ENCODE results near the gene TIGD3. TPM values are rescaled to one million over a fixed set of nuclear protein-coding genes. Genes with fewer than 3 reads are reported as not detected.
A peak's percentile ranks its signal among the peaks of the same experiment; 100 is the strongest.

TIGD3 gene
- total RNA-seq, 4 donors from 2014 or later, result 0.30 to 0.59 TPM; not detected in 2

DNA sequence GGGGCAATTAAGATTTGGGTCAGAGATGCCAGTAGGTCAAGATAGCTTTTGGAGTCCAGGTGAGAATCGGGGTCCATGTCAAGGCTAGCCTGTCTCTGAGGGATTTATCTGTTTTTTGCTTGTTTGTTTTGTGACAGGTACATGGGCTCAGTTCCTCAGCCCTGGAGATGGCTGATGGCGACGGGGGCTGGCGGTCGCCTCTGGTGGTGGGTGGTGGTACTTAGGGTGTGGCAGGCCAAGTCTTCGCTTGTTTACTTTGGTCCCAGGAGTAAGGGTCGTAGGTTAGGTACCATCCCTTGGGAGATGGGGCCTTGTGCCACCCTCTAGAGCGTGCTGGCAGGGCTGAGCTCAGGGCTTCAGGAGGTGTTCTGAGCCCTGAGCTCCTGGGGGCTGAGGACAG is 23.2 kb downstream of the TIGD3 start:
- 88 to 90% methylated on average over 8 of the region's 8 CpGs for WGBS, 2 donors
- Histone ChIP-seq H3K9me3 (no peaks in the 10 kb centered on the region), H3K4me1 (peaks cover 0 to 28% (median 19%) of the 10 kb centered on the region in 4 donors), H3K4me3 (no peak overlapping the region), H3K36me3 (no peaks in the 10 kb centered on the region), H3K27me3 (no peaks in the 10 kb centered on the region), H3K27ac (peak overlapping the region in 2 of 4 donors; percentile 13 to 99)
- TF ChIP-seq, protein P1, sequence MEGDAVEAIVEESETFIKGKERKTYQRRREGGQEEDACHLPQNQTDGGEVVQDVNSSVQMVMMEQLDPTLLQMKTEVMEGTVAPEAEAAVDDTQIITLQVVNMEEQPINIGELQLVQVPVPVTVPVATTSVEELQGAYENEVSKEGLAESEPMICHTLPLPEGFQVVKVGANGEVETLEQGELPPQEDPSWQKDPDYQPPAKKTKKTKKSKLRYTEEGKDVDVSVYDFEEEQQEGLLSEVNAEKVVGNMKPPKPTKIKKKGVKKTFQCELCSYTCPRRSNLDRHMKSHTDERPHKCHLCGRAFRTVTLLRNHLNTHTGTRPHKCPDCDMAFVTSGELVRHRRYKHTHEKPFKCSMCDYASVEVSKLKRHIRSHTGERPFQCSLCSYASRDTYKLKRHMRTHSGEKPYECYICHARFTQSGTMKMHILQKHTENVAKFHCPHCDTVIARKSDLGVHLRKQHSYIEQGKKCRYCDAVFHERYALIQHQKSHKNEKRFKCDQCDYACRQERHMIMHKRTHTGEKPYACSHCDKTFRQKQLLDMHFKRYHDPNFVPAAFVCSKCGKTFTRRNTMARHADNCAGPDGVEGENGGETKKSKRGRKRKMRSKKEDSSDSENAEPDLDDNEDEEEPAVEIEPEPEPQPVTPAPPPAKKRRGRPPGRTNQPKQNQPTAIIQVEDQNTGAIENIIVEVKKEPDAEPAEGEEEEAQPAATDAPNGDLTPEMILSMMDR (IDR thresholded peaks at IDR 0.05), result no peak
- no peak for TF ChIP-seq EP300 (IDR thresholded peaks at IDR 0.05)
- no peak for TF ChIP-seq POLR2A (IDR thresholded peaks at IDR 0.05)
- DNase-seq (ENCODE audit: low spot score in 2 of 2), result no peak

DNA sequence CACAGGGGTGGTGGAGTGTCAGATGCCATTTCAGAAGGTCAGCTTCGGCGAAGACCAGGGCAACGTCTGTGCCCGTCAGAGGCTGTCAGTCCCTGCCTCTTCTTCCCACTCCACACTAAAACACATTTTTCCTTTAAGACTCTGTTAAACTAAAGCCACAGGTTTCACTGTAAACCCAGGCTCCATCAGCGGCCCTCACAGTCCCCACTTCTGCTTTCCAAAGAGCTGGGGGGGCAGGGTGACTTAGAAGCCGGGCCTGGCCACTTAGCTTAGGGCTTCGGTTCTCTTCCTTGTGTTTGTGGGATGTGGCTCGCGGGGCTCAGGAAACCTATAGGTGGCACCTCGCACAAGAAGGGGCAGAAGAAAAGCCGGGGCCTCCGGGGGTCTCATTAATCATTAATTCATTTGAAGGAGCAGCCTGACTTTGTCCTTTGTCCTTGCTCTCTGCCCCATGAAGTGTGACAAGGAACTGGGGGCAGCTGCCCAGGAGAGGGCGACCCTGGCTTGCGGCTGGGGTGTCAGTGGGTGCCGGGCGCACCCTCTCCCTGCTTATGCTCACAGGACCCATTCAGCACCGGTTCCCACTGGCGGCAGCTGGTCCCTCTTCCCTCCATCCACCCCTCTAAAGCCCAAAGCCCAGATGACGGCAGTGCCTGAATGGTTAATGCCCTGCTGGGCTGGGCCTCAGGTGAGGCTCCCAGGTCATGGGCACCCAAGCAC is 23.8 kb downstream of the TIGD3 start:
- Histone ChIP-seq H3K9me3 (no peaks in the 10 kb centered on the region), H3K4me1 (peaks cover 0 to 34% (median 25%) of the 10 kb centered on the region in 4 donors), H3K4me3 (no peak overlapping the region), H3K27me3 (no peaks in the 10 kb centered on the region), H3K27ac (peak overlapping the region in 2 of 4 donors; percentile 13 to 99), H3K36me3 (no peaks in the 10 kb centered on the region)
- WGBS, 2 donors, result 64 to 72% methylated on average over 19 of the region's 19 CpGs
- no peak for TF ChIP-seq EP300 (IDR thresholded peaks at IDR 0.05)
- TF ChIP-seq, protein P1 (IDR thresholded peaks at IDR 0.05), result no peak
- TF ChIP-seq POLR2A (IDR thresholded peaks at IDR 0.05), result no peak
- DNase-seq (ENCODE audit: low spot score in 2 of 2), result no peak

DNA sequence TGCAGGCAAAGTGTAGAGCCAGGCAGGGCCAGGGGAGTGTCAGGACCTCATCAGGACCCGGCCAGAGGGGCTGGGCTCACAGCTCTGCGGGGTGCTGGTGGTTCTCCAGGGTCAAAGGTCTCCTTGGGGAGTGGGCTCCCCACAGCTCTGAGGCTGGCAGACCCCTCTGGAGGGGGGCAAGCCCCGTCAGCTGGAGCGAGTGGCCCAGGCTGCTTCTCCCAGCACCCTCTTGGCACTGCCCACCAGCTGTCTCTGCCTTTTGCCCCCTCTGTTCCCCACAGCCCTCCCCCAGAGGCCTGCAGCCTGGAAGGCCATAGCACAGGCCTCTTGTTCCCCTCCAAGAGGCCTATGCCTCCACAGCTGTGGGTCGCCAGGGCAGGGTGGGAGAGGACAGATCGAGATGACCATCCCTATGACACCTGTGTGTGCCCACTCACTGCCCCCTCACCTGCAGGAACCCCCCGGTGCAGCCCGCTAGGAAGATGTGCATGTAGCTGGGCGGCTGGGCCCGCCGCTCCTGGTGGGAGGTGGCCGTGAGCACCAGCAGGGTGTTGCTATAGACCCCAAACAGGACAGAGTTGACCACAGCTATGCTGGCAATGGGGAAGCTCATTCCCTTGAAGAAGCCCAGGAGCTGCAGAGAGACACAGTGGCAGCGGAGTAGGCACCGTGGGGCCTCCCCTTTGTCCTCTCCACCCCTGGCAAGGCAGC is 24.5 kb downstream of the TIGD3 start:
- peak overlapping the region in 2 of 4 donors; percentile 13 to 99 for H3K27ac ChIP-seq
- WGBS, 2 donors, result 80 to 85% methylated on average over 9 to 14 of the region's 14 CpGs

DNA sequence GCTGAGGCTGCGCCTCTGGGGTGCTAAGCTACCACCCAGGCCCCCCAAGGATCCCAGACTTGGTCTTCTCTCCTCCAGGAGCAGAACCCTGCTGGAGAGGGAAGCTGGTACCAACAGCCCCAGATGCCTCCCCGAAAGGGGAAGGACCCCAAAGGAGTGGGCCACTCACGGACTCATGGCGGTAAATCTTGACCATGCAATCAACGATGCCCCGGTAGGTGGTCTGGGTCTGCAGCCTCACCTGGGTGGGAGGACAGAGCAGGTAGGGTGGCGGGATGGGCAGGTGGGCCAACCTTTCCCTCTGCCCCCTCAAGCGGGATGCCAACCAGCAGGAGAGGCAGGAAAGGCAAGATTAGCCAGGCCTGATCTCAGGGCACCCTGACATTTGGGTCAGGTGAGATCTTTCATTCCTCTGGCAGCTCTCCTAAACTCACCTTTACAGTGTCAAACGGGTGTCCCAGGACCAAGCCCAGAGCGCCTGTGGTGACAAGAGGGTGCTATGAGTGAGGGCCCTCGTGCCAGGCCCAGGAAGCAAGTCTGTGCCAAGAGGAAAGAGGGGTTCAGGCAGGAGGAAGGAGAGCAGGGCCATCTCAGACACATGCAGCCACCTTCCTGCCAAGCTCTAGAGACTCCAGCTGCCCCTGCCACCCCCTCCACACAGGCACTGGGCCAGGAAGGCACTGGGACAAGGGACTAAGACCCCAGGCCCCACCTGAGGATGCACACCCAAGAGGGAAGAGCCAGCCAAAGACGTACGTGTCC is 25.3 kb downstream of the TIGD3 start:
- H3K9me3 ChIP-seq, result no peaks in the 10 kb centered on the region
- no peaks in the 10 kb centered on the region for H3K27me3 ChIP-seq
- no peaks in the 10 kb centered on the region for H3K36me3 ChIP-seq
- DNase-seq (ENCODE audit: low spot score in 2 of 2), result no peak
- no peak overlapping the region for H3K4me3 ChIP-seq
- peak overlapping the region in 3 of 4 donors; percentile 14 to 99 (median 99) for H3K27ac ChIP-seq
- WGBS, 2 donors, result 88 to 90% methylated on average over 13 of the region's 13 CpGs
- H3K4me1 ChIP-seq, result peaks cover 0 to 49% (median 39%) of the 10 kb centered on the region in 4 donors
- TF ChIP-seq EP300 (IDR thresholded peaks at IDR 0.05) (no peak), POLR2A (IDR thresholded peaks at IDR 0.05) (no peak)
- TF ChIP-seq, protein P1 (IDR thresholded peaks at IDR 0.05), result no peak

More for the DNA sequence above, 24.5 kb downstream of the TIGD3 start:
- TF ChIP-seq, protein P1 (IDR thresholded peaks at IDR 0.05), result no peak
- no peak for TF ChIP-seq EP300 (IDR thresholded peaks at IDR 0.05)
- no peak for TF ChIP-seq POLR2A (IDR thresholded peaks at IDR 0.05)
- Histone ChIP-seq H3K4me1 (peaks cover 0 to 41% (median 32%) of the 10 kb centered on the region in 4 donors), H3K9me3 (no peaks in the 10 kb centered on the region), H3K36me3 (no peaks in the 10 kb centered on the region), H3K27me3 (no peaks in the 10 kb centered on the region), H3K4me3 (no peak overlapping the region)
- no peak for DNase-seq (ENCODE audit: low spot score in 2 of 2)

Data from tibial nerve (tissue), 4 donors.